Spinal cord (tissue), 10 donors: ENCODE data around the gene MRTFA. TPM values are rescaled to one million over a fixed set of nuclear protein-coding genes. Genes with fewer than 3 reads are reported as not detected.
"Not testable (repeated sequence)": the region's sequence is repeated elsewhere in the genome, so short reads cannot be mapped to it uniquely, and the experiment has no call there.

ENCODE experiments used
- DNase-seq, 6 donors: peaks; one replicate each; pipeline versions ENCODE4 v3.0.0 to v3.0.0-alpha.2; 2013 to 2015; ENCODE audit warnings: low spot score in 6 of 6, low read depth in 4 of 6
- H3K27ac ChIP-seq: one replicate; pipeline ENCODE4 v1.5.1; 2013; ENCODE audit warnings: low read depth, low read length, control low read depth
- H3K27me3 ChIP-seq: one replicate; pipeline ENCODE4 v1.6.1; 2013; ENCODE audit warnings: low read length; ENCODE audit not compliant: control insufficient read depth, insufficient read depth
- H3K36me3 ChIP-seq: one replicate; pipeline ENCODE4 v1.6.1; 2013; ENCODE audit warnings: low read length; ENCODE audit not compliant: control insufficient read depth, insufficient read depth
- H3K4me1 ChIP-seq: one replicate; pipeline ENCODE4 v1.6.1; 2013; ENCODE audit warnings: low read length; ENCODE audit not compliant: control insufficient read depth, insufficient read depth
- H3K4me3 ChIP-seq: one replicate; pipeline ENCODE4 v1.5.1; 2013; ENCODE audit warnings: low read depth, low read length, control low read depth
- H3K9me3 ChIP-seq: one replicate; pipeline ENCODE4 v1.6.1; 2013; ENCODE audit warnings: low read length; ENCODE audit not compliant: control insufficient read depth, insufficient read depth
- WGBS: methylation state at CpG from one replicate; pipeline ENCODE4 v1.1.5; 2013; ENCODE audit warnings: missing lambda C conversion rate; ENCODE audit not compliant: insufficient coverage; 5-methylcytosine and 5-hydroxymethylcytosine counted together
- polyA plus RNA-seq, 2 donors: library from polyadenylated mRNA; unstranded; fragments of 120-200 nt; gene quantifications; one replicate each; pipeline ENCODE4 v1.2.1, GENCODE V29; 2013; ENCODE audit not compliant: insufficient read length in 2 of 2
- total RNA-seq, 2 donors: library from RNA; depleted of rRNA in 1 of 2; stranded (reverse); fragments of 120-200 nt in 1 of 2; fragments of >200 nt in 1 of 2; gene quantifications; one replicate each; pipeline versions ENCODE4 v1.2.3 to v1.2.4, GENCODE V29; 2013 to 2014
- donor health status: healthy.

Gene MRTFA
- total and polyA plus RNA-seq, 4 donors, result 19.2 to 42.0 (median 34.0) TPM

DNA sequence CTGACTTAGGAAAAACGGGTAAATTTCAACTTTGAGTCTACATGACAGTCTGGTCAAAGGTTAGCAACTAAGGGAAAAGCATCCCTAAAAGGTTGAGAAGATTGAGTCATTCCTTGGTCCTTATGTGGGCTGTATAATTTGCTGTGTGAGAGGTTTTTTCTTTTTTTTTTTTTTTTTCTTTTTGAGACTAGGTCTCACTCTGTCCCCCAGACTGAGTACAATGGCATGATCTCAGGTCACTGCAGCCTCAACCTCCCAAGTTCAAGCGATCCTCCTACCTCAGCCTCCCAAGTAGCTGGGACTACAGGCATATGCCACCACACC, 101.4 kb downstream of the MRTFA start:
- 20% methylated on average over 1 of the region's 2 CpGs for WGBS
- Histone ChIP-seq H3K4me1 (peaks cover 4% of the 10 kb centered on the region), H3K27ac (no peak overlapping the region), H3K4me3 (no peak overlapping the region), H3K36me3 (no peaks in the 10 kb centered on the region), H3K27me3 (no peaks in the 10 kb centered on the region), H3K9me3 (no peaks in the 10 kb centered on the region)
- no peak for DNase-seq

DNA sequence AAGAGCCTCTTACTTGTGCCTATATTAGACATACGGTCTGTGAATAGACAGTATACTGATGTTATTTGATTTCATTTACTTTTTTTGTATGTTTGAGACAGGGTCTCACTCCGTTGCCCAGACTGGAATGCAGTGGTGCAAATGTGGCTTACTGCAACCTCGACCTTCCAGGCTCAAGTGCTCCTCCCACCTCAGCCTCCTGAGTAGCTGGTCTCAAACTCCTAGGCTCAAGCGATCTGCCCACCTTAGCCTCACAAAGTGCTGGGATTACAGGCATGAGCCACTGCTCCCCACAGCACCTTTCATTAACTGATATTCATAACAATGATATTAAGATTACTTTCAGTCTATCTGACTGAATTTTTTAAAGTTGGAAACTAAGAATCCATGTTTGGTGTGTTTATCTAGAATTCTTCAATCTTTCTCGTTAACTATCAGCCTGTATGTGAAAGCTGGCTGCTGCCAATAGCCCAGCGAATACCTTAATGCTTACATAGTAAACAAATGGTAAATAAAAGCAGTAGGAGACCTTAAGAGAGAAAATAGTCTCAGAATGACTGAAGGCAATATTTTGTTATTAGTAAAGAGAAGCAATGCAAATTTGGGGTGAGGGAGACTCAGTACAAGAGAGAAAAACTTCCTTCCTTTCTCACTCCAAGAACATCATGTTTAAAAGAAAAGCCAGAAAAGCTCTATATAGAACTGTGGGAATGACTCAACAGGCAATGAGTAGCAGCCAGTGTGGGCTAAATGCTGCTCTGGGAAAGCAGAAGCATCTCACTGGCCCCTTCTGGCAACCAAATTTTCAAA, 101.9 kb downstream of the MRTFA start:
- Histone ChIP-seq H3K9me3 (no peaks in the 10 kb centered on the region), H3K4me1 (peaks cover 4% of the 10 kb centered on the region), H3K27ac (peak overlapping the region; percentile 13), H3K36me3 (no peaks in the 10 kb centered on the region), H3K4me3 (no peak overlapping the region), H3K27me3 (no peaks in the 10 kb centered on the region)
- no peak for DNase-seq
- WGBS, result 17% methylated on average over 2 of the region's 6 CpGs

DNA sequence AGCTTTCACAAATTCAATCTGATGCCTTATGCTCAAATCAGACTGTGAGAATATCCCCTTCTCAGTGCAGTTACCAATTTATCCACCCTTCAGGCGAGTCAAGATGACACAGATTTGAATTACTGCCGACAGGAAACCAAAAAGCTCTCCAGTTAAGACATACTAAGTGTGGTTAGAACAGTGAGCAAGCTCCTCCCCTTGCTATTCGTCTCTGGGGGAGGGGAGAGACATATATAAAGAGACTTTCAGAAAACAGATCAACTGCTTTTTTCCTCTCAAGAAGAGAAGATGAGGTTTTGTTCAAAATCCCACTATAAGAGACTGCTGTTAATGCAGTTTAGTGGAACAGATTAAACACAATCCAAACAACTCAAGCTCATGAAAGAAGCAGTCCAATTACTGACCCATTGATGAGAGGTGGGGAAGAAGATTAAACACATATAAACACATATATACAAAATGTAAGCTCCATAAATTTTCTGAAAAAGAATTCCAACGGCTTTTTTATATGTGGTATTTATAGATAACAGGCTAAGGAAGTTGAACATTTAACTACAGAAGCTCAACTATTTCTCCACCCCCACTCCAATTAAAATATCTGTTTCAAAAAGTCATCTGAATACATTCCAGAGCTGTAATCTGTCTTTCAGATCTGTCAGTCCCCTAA, 102.7 kb downstream of the MRTFA start:
- DNase-seq, result peak in 2 of 6 donors; percentile 53 to 73

GRCh38 chr22:40531951-40532900, 104.3 kb downstream of the MRTFA start:
- H3K4me1 ChIP-seq, result peaks cover 4% of the 10 kb centered on the region
- H3K27me3 ChIP-seq, result no peaks in the 10 kb centered on the region
- WGBS, result 100% methylated on average over 1 of the region's 3 CpGs
- DNase-seq, result no peak
- H3K36me3 ChIP-seq, result no peaks in the 10 kb centered on the region
- no peaks in the 10 kb centered on the region for H3K9me3 ChIP-seq
- H3K27ac ChIP-seq, result no peak overlapping the region
- H3K4me3 ChIP-seq, result no peak overlapping the region

More for the DNA sequence above, 102.7 kb downstream of the MRTFA start:
- Histone ChIP-seq H3K4me1 (peaks cover 4% of the 10 kb centered on the region), H3K9me3 (no peaks in the 10 kb centered on the region), H3K27me3 (no peaks in the 10 kb centered on the region), H3K4me3 (no peak overlapping the region), H3K36me3 (no peaks in the 10 kb centered on the region), H3K27ac (no peak overlapping the region)
- no CpG with 5 or more reads among the region's 4 CpGs for WGBS

- not testable (repeated sequence) for H3K36me3 ChIP-seq, H3K27ac ChIP-seq, H3K9me3 ChIP-seq, H3K4me3 ChIP-seq, H3K27me3 ChIP-seq, H3K4me1 ChIP-seq, DNase-seq
- WGBS, result no CpG with 5 or more reads among the region's 6 CpGs
Observed at GRCh38 chr22:40530391-40530790, 106.1 kb downstream of the MRTFA start.

DNA sequence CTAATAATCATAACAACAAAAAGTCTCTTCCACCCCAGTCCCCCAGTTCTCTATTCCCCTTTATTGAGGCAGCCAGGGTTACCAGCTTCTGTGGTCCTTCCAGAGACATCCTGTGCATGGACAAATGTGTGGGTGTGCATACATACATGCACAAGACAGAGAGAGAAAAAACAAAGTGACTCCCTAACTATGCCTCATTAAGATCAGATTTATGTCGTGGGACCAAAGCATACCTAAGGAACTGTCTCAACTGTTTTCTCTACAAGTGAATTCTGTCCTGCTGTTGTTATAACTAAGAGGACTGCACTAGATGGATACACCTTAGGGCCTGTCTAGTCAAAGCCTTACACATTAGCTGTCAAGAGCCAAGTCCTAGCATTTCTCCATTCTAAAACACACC, 106.7 kb downstream of the MRTFA start:
- WGBS, result no CpG with 5 or more reads among the region's 1 CpG
- Histone ChIP-seq H3K27ac (no peak overlapping the region), H3K9me3 (no peaks in the 10 kb centered on the region), H3K27me3 (no peaks in the 10 kb centered on the region), H3K4me3 (no peak overlapping the region), H3K36me3 (no peaks in the 10 kb centered on the region), H3K4me1 (peaks cover 4% of the 10 kb centered on the region)
- DNase-seq, result no peak

DNA sequence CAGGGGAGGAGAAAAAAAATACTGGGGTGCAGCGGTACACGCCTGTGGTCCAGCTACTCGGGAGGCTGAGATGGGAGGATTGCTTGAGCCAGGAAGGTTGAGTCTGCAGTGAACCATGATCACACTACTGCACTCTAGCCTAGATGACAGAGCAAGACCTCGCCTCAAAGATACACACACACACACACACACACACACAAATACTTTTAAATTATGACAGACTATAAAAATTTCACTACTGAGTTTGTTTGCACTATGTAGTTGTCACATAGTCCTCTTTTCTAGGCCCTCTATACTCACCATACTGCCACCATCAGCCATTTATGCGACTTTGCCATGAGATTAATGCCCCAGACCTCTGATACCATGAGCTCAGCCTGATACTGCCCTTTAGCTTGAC, 109.6 kb downstream of the MRTFA start:
- no CpG with 5 or more reads among the region's 5 CpGs for WGBS
- no peak overlapping the region for H3K27ac ChIP-seq

GRCh38 chr22:40525250-40525884, 111.2 kb downstream of the MRTFA start:
- Histone ChIP-seq H3K27ac (no peak overlapping the region), H3K4me1 (no peaks in the 10 kb centered on the region), H3K4me3 (no peak overlapping the region), H3K9me3 (no peaks in the 10 kb centered on the region), H3K36me3 (no peaks in the 10 kb centered on the region), H3K27me3 (no peaks in the 10 kb centered on the region)
- peak in 2 of 6 donors; percentile 32 to 43 for DNase-seq
- WGBS, result 25% methylated on average over 2 of the region's 6 CpGs

More for the DNA sequence above, 109.6 kb downstream of the MRTFA start:
- Histone ChIP-seq H3K4me3 (no peak overlapping the region), H3K27me3 (no peaks in the 10 kb centered on the region), H3K4me1 (no peaks in the 10 kb centered on the region), H3K9me3 (no peaks in the 10 kb centered on the region), H3K36me3 (no peaks in the 10 kb centered on the region)
- DNase-seq, result no peak
